ENCODE measurements around the gene CEBPA. TPM values are rescaled to one million over a fixed set of nuclear protein-coding genes. Genes with fewer than 3 reads are reported as not detected.

The CEBPA gene
- total RNA-seq, 2 experiments from 2014 or later = 2.1 to 2.5 TPM

DNA sequence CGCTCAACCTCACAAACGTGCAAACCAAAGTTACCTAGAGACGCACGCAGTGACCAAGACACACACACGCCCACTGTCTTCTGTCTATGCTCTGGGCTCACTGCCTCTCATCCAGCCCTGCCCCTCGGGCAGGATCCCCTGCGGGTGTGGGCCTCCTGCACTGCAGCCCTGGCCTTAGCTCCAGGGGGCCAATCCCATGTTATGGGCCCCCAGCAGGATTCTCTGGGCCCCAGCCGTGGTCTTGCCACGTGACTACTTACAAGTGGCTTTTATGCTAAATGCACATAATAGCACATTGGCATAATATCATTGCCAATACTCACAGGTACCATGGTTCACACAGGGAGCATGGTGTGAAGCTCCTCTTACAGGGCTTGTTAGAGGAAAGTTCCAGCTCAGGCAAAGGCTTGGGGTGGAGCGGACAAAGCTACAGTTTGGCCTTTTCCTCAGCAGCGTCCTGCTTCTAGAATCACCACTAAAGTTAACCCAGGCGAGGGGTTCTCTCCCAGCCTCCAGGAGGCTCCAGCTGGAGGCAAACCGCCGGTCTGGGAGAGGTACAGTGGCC, 37.4 kb downstream of the CEBPA start:
- no peaks in the 10 kb centered on the region for H3K4me1 ChIP-seq (ENCODE audit: insufficient read depth, low read length, poor library complexity, severe bottlenecking)
- ChIA-PET POLR2A (no interaction called here), CTCF (ENCODE audit: unreplicated experiment) (no interaction called here)
- no peaks in the 10 kb centered on the region for H3K9me3 ChIP-seq (ENCODE audit: low read length)
- no peaks in the 10 kb centered on the region for H4K20me1 ChIP-seq (ENCODE audit: insufficient read depth, low read length)
- TF ChIP-seq EZH2phosphoT487 (IDR thresholded peaks at IDR 0.05; ENCODE audit: borderline replicate concordance, low read depth, low read length) = no peak
- TF ChIP-seq, protein P1, sequence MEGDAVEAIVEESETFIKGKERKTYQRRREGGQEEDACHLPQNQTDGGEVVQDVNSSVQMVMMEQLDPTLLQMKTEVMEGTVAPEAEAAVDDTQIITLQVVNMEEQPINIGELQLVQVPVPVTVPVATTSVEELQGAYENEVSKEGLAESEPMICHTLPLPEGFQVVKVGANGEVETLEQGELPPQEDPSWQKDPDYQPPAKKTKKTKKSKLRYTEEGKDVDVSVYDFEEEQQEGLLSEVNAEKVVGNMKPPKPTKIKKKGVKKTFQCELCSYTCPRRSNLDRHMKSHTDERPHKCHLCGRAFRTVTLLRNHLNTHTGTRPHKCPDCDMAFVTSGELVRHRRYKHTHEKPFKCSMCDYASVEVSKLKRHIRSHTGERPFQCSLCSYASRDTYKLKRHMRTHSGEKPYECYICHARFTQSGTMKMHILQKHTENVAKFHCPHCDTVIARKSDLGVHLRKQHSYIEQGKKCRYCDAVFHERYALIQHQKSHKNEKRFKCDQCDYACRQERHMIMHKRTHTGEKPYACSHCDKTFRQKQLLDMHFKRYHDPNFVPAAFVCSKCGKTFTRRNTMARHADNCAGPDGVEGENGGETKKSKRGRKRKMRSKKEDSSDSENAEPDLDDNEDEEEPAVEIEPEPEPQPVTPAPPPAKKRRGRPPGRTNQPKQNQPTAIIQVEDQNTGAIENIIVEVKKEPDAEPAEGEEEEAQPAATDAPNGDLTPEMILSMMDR (conservative IDR thresholded peaks at IDR 0.05; ENCODE audit: low read length) = no peak
- no TSS peak for BruUV-seq (replicated peaks)
- H3K79me2 ChIP-seq (ENCODE audit: insufficient read depth, low read depth, low read length) = no peaks in the 10 kb centered on the region
- H3K4me2 ChIP-seq (ENCODE audit: low read length) = no peak overlapping the region
- H3K4me3 ChIP-seq (ENCODE audit: low read depth, low read length, poor library complexity, severe bottlenecking) = no peak overlapping the region
- DNase-seq (ENCODE audit: low spot score) = no peak
- H3K27ac ChIP-seq (ENCODE audit: low read depth, low read length, poor library complexity, severe bottlenecking) = no peak overlapping the region
- no peaks in the 10 kb centered on the region for H3K36me3 ChIP-seq (ENCODE audit: insufficient read depth, low read length)
- no peaks in the 10 kb centered on the region for H3K9me2 ChIP-seq (ENCODE audit: insufficient read depth, low read length)
- intact Hi-C loops (cut with micrococcal nuclease; ENCODE audit: unreplicated experiment) = no loop called here
- H2AFZ ChIP-seq (ENCODE audit: low read length) = no peak overlapping the region

DNA sequence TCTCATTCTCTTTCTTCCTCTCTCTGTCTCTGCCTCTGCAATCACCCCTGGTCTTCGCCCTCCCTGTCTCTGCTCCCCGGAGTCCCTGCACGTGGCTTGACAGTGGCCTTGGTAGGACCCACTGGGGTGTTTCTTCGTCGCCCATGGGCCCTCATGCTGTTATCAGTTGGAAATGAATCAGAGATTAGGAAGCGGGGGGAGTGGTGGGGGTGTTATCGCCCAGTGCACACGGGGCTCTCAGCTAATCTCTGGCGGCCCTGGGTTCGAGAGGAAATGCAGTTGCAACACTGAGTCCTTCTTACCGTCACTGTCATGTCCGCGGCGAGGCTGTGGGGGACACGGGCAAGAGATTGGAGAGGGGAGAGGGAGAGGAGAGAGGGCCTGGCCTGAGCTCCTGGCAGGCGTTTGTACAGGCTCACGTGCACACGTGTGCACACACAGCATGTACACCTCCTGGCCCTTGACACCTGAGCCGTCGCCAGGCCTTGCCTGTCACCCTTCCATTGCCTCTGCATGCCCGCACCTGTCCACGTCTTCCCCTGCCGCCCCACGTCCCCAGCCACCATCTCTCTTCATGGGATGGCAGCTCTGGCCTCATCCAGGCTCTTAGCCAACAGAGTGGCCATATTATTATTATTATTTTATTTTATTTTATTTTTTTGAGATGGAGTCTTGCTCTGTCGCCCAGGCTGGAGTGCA, 38.9 kb downstream of the CEBPA start:
- CTCF ChIA-PET (ENCODE audit: unreplicated experiment) = no interaction called here
- Histone ChIP-seq H3K9me2 (ENCODE audit: insufficient read depth, low read length) (no peaks in the 10 kb centered on the region), H2AFZ (ENCODE audit: low read length) (no peak overlapping the region), H3K36me3 (ENCODE audit: insufficient read depth, low read length) (no peaks in the 10 kb centered on the region), H3K27ac (ENCODE audit: low read depth, low read length, poor library complexity, severe bottlenecking) (no peak overlapping the region), H3K4me3 (ENCODE audit: low read depth, low read length, poor library complexity, severe bottlenecking) (no peak overlapping the region), H3K9me3 (ENCODE audit: low read length) (no peaks in the 10 kb centered on the region), H3K4me1 (ENCODE audit: insufficient read depth, low read length, poor library complexity, severe bottlenecking) (no peaks in the 10 kb centered on the region), H4K20me1 (ENCODE audit: insufficient read depth, low read length) (no peaks in the 10 kb centered on the region), H3K4me2 (ENCODE audit: low read length) (no peak overlapping the region), H3K79me2 (ENCODE audit: insufficient read depth, low read depth, low read length) (no peaks in the 10 kb centered on the region)
- intact Hi-C loops (cut with micrococcal nuclease; ENCODE audit: unreplicated experiment) = no loop called here
- POLR2A ChIA-PET = no interaction called here
- TF ChIP-seq, protein P1 (conservative IDR thresholded peaks at IDR 0.05; ENCODE audit: low read length) = no peak
- no peak for TF ChIP-seq EZH2phosphoT487 (IDR thresholded peaks at IDR 0.05; ENCODE audit: borderline replicate concordance, low read depth, low read length)
- no peak for DNase-seq (ENCODE audit: low spot score)
- no TSS peak for BruUV-seq (replicated peaks)

- Histone ChIP-seq H3K4me2 (ENCODE audit: low read length) (no peak overlapping the region), H3K4me3 (ENCODE audit: low read depth, low read length, poor library complexity, severe bottlenecking) (no peak overlapping the region), H3K27ac (ENCODE audit: low read depth, low read length, poor library complexity, severe bottlenecking) (no peak overlapping the region), H2AFZ (ENCODE audit: low read length) (no peak overlapping the region), H3K9me2 (ENCODE audit: insufficient read depth, low read length) (no peaks in the 10 kb centered on the region), H4K20me1 (ENCODE audit: insufficient read depth, low read length) (no peaks in the 10 kb centered on the region), H3K79me2 (ENCODE audit: insufficient read depth, low read depth, low read length) (no peaks in the 10 kb centered on the region), H3K36me3 (ENCODE audit: insufficient read depth, low read length) (no peaks in the 10 kb centered on the region), H3K4me1 (ENCODE audit: insufficient read depth, low read length, poor library complexity, severe bottlenecking) (no peaks in the 10 kb centered on the region), H3K9me3 (ENCODE audit: low read length) (no peaks in the 10 kb centered on the region)
- intact Hi-C loops (cut with micrococcal nuclease; ENCODE audit: unreplicated experiment) = no loop called here
- CTCF ChIA-PET (ENCODE audit: unreplicated experiment) = no interaction called here
- TF ChIP-seq, protein P1 (conservative IDR thresholded peaks at IDR 0.05; ENCODE audit: low read length) = no peak
- TF ChIP-seq EZH2phosphoT487 (IDR thresholded peaks at IDR 0.05; ENCODE audit: borderline replicate concordance, low read depth, low read length) = no peak
- DNase-seq (ENCODE audit: low spot score) = no peak
- POLR2A ChIA-PET = no interaction called here
- no TSS peak for BruUV-seq (replicated peaks)
Measured at GRCh38 chr19:33261511-33262189, 40.7 kb downstream of the CEBPA start.

Data from OCI-LY7 (cell line).